HEK293 (cell line): Measurements from ENCODE around the gene OTUB2.

Source experiments
- BCL11B ChIP-seq: fragments of 450-650 bp; formaldehyde crosslinking; IDR thresholded peaks from 2 replicates; pipeline ENCODE4 v1.5.1; 2016; ENCODE audit warnings: low read depth, missing biosample characterization, missing genetic modification characterization
- TRIM28 ChIP-seq: IDR thresholded peaks from 2 replicates; pipeline ENCODE4 v1.6.1; 2011; ENCODE audit warnings: low read length, control low read depth, borderline replicate concordance
- ZNF121 ChIP-seq: fragments of 450-650 bp; formaldehyde crosslinking; IDR thresholded peaks from 2 replicates; pipeline ENCODE4 v1.5.1; 2016; ENCODE audit warnings: missing biosample characterization, missing genetic modification characterization
- ZNF549 ChIP-seq: fragments of 450-650 bp; IDR thresholded peaks from 2 replicates; pipeline ENCODE4 v1.5.1; 2018; ENCODE audit warnings: missing biosample characterization, missing genetic modification characterization, mild to moderate bottlenecking, inconsistent platforms, moderate library complexity
- TF ChIP-seq, protein P1 (sequence below): fragments of 450-650 bp; formaldehyde crosslinking; IDR thresholded peaks from 2 replicates; pipeline ENCODE4 v1.5.1; 2016; ENCODE audit warnings: missing biosample characterization, missing genetic modification characterization
- TF ChIP-seq, protein P2 (sequence below): fragments of 450-650 bp; formaldehyde crosslinking; IDR thresholded peaks from 2 replicates; pipeline ENCODE4 v1.5.0; 2017; ENCODE audit warnings: missing biosample characterization, missing genetic modification characterization, borderline replicate concordance

DNA sequence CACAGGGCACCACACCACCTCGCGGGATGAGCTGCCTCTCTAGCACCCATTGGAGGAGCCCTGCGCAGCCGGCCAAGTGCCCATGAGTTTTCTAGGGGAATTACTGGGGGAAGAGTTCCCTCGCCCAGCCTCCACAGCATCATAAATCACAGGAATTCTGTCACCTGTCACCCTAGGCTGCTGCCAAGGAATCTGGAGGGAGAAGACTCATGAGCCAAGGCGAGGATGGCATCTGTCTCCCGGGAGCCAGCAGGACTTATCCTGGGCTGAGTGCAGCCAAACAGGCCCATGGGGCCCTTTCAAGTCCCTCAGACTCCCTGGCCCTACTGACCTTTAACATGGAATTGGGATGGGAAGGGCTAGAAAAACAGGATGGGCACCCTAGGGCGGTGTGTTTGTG, 7.8 kb upstream of the OTUB2 start:
- TF ChIP-seq, protein P1, sequence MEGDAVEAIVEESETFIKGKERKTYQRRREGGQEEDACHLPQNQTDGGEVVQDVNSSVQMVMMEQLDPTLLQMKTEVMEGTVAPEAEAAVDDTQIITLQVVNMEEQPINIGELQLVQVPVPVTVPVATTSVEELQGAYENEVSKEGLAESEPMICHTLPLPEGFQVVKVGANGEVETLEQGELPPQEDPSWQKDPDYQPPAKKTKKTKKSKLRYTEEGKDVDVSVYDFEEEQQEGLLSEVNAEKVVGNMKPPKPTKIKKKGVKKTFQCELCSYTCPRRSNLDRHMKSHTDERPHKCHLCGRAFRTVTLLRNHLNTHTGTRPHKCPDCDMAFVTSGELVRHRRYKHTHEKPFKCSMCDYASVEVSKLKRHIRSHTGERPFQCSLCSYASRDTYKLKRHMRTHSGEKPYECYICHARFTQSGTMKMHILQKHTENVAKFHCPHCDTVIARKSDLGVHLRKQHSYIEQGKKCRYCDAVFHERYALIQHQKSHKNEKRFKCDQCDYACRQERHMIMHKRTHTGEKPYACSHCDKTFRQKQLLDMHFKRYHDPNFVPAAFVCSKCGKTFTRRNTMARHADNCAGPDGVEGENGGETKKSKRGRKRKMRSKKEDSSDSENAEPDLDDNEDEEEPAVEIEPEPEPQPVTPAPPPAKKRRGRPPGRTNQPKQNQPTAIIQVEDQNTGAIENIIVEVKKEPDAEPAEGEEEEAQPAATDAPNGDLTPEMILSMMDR (tag by site-specific recombination) = no peak
- TF ChIP-seq ZNF549 (no peak), BCL11B (tag by site-specific recombination) (no peak), TRIM28 (no peak), ZNF121 (tag by site-specific recombination) (no peak)
- TF ChIP-seq, protein P2, sequence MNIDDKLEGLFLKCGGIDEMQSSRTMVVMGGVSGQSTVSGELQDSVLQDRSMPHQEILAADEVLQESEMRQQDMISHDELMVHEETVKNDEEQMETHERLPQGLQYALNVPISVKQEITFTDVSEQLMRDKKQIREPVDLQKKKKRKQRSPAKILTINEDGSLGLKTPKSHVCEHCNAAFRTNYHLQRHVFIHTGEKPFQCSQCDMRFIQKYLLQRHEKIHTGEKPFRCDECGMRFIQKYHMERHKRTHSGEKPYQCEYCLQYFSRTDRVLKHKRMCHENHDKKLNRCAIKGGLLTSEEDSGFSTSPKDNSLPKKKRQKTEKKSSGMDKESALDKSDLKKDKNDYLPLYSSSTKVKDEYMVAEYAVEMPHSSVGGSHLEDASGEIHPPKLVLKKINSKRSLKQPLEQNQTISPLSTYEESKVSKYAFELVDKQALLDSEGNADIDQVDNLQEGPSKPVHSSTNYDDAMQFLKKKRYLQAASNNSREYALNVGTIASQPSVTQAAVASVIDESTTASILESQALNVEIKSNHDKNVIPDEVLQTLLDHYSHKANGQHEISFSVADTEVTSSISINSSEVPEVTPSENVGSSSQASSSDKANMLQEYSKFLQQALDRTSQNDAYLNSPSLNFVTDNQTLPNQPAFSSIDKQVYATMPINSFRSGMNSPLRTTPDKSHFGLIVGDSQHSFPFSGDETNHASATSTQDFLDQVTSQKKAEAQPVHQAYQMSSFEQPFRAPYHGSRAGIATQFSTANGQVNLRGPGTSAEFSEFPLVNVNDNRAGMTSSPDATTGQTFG (tag by site-specific recombination) = no peak
